NT2/D1 (cell line): Measurements from ENCODE around the gene DNMT1.

Experiments
- SUZ12 ChIP-seq: IDR thresholded peaks from 2 replicates; pipeline ENCODE4 v1.6.1; 2011; ENCODE audit not compliant: insufficient read length, insufficient read depth; ENCODE audit errors: extremely low read depth
- YY1 ChIP-seq: IDR thresholded peaks from 2 replicates; pipeline ENCODE4 v1.6.1; 2011; ENCODE audit not compliant: insufficient read length, insufficient read depth
- ZNF274 ChIP-seq: IDR thresholded peaks from 2 replicates; pipeline ENCODE4 v1.6.1; 2011; ENCODE audit warnings: mild to moderate bottlenecking, low read depth, low read length

GRCh38 chr19:10194500-10195198, at the start of gene DNMT1:
- TF ChIP-seq SUZ12 (no peak), ZNF274 (no peak), YY1 (no peak)
